GM13977 (cell line): ENCODE results near the gene C1QTNF1.

ENCODE experiments used
- DNase-seq: peaks from one replicate; pipeline ENCODE4 v3.0.0; 2012; ENCODE audit warnings: low spot score
- in situ Hi-C: fragments of 300-500 bp; cut with MboI; formaldehyde crosslinking; loops from one replicate; pipeline ENCODE4 v1.12.0; 2022; ENCODE audit warnings: low sequenced_read_pairs, low pct_unique_long_range_greater_than_20kb, mixed read lengths, inconsistent platforms; ENCODE audit not compliant: unreplicated experiment
- TF ChIP-seq, protein P1 (sequence below): IDR thresholded peaks from 2 replicates; pipeline ENCODE4 v1.5.1; 2012; ENCODE audit warnings: mild to moderate bottlenecking, control low read depth; ENCODE audit not compliant: insufficient read depth; ENCODE audit errors: extremely low read depth, missing control alignments

C1QTNF1 gene

DNA sequence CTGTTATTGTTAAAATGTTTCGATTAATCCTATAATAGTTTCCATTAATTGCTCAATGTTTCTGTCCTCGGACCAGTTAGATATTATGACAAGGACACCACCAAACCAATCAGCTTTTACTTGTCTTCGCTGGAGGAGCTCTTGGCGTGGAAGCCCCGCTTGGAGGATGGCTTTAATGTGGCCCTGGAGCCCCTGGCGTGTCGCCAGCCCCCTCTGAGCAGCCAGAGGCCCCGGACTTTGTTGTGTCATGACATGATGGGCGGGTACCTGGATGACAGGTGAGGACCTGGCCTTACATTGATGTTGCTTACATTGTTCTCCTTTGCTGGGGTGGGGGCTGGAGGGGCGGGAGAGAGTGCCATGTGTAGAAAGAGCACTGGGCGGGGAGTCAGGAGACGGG lies 53.6 kb downstream of the C1QTNF1 start:
- TF ChIP-seq, protein P1, sequence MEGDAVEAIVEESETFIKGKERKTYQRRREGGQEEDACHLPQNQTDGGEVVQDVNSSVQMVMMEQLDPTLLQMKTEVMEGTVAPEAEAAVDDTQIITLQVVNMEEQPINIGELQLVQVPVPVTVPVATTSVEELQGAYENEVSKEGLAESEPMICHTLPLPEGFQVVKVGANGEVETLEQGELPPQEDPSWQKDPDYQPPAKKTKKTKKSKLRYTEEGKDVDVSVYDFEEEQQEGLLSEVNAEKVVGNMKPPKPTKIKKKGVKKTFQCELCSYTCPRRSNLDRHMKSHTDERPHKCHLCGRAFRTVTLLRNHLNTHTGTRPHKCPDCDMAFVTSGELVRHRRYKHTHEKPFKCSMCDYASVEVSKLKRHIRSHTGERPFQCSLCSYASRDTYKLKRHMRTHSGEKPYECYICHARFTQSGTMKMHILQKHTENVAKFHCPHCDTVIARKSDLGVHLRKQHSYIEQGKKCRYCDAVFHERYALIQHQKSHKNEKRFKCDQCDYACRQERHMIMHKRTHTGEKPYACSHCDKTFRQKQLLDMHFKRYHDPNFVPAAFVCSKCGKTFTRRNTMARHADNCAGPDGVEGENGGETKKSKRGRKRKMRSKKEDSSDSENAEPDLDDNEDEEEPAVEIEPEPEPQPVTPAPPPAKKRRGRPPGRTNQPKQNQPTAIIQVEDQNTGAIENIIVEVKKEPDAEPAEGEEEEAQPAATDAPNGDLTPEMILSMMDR: no peak
- in situ Hi-C loops: no loop called here
- no peak for DNase-seq

DNA sequence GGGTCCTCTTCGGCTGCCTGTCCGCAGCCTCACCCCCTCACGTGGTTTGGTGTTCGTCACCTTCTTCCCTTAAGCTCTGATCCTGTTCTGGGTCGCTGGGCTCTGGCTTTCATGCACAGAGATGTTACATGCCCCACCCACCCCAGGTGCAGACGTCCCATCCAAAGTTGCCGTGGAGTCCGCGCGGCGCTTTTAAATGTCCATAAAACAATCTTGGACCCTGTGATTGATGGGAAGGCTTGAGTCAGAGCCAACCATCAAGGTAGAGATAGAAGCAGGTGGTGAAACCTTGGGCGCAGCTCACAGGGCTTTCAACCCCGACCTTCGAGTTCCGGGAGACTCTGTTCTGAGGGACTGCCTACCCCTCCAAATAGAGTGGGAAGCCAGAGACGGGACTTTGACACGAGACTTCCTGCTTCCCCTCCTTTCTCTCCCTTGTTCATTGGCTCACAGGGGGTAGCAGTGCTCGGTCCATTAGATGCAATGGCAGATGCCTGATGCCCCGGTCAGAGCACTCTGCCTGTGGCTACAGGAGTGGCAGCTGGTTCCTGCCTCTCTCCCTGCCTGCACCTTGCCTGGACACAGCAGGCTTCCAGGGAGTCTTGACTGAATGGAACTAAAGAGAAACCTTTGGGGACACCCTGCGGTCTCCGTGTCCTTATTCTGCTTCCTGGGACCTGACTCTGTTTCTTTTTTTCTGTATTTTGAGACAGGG lies 54.7 kb downstream of the C1QTNF1 start:
- TF ChIP-seq, protein P1: no peak
- in situ Hi-C loops: no loop called here
- DNase-seq: no peak

DNA sequence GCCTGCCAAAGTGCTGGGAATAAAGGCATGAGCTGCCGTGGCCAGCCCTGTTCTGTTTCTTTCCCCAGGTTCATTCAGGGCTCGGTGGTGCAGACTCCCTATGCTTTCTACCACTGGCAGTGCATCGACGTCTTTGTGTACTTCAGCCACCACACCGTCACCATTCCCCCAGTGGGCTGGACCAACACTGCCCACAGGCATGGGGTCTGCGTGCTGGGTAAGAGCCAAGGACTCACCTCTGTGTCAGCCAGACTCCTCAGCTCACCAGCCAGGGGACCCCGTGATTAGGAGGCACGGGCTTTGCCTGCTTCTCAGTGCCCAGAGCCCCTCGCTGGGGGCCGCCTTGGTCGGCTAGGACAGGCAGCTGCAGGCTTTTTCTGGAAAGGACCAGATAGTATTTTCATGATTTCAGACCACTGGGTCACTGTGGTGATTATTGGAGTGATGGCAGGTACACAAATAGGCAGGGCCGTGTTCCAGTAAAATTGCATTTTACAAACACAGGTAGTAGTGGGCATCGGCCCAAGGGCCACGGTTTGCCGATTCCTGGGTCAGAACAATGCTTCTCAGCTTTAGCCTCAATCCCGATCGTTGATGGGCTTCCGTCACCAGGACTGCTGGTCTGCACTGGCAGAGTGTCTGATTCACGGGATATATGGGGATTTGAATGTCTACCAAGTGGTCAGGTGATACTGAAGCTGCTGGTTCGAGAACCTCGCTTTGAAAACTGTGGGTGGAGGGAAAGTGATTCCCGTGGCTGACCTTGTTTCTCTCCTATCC lies 55.6 kb downstream of the C1QTNF1 start:
- in situ Hi-C loops: loop anchor here (10.0 kb wide), 1 partner anchor 315 kb away; no protein-coding TSS in a partner anchor
- DNase-seq: no peak
- TF ChIP-seq, protein P1: no peak

DNA sequence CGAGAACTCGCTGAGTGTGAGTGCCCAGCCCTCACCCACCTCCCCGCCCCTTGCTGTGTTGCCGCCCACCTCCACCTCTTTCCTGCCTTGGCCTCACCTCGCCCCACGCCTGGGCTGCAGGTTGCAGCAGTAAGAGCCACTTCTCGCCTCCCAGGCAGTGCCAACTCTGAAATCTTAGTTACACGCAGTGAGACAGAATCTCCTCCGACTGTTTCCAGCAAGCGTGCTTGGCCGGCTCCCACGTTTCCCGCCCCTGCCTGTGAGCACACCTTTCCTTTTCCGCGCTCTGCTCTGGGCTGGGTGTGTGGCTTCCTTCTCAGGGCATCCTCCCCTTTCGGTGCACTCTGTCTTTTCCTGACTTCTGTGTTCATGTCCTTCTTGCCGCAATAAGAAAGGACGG lies 56.4 kb downstream of the C1QTNF1 start:
- in situ Hi-C loops: loop anchor here (10.0 kb wide), 1 partner anchor 314 kb away; no protein-coding TSS in a partner anchor
- no peak for DNase-seq
- TF ChIP-seq, protein P1: no peak

DNA sequence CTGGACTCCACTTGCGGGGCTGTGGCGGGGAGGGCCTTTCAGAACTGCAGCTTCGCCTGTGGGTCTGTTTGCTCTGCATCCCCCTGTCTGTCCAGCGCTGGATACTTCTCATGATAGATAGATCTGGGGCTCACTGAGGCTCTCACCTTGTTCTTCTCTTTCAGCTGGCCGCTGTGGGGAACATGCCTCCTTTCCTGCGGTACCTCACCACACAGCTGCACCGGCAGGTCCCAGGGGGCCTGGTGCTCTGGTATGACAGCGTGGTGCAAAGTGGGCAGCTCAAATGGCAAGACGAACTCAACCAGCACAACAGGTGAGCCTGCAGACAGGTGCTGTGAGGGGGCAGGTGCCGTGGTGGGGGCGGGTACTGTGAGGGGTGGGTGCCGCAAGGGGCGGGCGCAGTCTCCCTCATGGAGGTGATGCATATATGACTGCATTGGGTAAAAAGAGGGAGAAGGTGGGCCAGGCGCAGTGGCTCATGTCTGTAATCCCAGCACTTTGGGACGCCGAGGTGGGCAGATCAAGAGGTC lies 56.9 kb downstream of the C1QTNF1 start:
- TF ChIP-seq, protein P1: no peak
- in situ Hi-C loops: loop anchor here (10.0 kb wide), 1 partner anchor 314 kb away; no protein-coding TSS in a partner anchor
- DNase-seq: no peak

DNA sequence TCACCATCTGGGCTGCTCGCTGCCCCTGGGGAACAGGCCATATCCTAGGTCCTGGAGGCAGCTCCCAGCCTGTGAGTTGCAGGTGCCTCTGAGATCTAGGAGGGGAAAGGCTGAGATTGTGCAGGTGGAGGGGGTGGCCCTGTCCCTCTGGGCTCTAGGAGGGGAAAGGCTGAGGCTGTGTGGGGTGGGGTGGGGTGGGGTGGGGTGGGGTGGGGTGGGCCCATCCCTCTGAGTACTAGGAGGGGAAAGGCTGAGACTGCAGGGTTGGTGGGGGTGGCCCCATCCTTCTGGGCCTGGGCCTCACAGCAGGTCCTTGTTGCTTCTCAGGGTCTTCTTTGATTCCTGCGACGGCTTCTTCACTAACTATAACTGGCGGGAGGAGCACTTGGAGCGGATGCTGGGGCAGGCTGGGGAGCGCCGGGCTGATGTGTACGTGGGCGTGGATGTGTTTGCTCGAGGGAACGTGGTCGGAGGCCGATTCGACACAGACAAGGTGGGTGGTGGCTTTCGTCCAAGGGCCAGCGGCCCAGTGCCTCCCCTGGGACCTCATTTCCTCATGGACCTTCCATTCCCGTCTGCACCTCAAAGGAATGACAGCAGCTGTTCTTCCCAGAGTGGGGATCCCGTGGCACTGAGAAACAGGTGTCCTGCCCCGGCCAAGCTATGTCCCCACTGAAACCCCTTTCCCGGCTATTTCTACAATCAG lies 57.8 kb downstream of the C1QTNF1 start:
- TF ChIP-seq, protein P1: no peak
- no peak for DNase-seq
- in situ Hi-C loops: loop anchor here (10.0 kb wide), 1 partner anchor 313 kb away; no protein-coding TSS in a partner anchor
